Measurements from ENCODE around the gene ECM2.

ECM2 gene

GRCh38 chr9:92527832-92528521, 7.8 kb downstream of the ECM2 start:
- DNase-seq (ENCODE audit: low read depth, low spot score), result no peak

GRCh38 chr9:92527291-92527828, 8.4 kb downstream of the ECM2 start:
- no peak for DNase-seq (ENCODE audit: low read depth, low spot score)

- no peak for DNase-seq (ENCODE audit: low read depth, low spot score)
Measured at GRCh38 chr9:92525306-92525705, 10.5 kb downstream of the ECM2 start.

GRCh38 chr9:92524881-92525280, 10.9 kb downstream of the ECM2 start:
- DNase-seq (ENCODE audit: low read depth, low spot score), result no peak

GRCh38 chr9:92522983-92523970, 12.5 kb downstream of the ECM2 start:
- DNase-seq (ENCODE audit: low read depth, low spot score), result no peak

GRCh38 chr9:92520837-92521236, 15.0 kb downstream of the ECM2 start:
- DNase-seq (ENCODE audit: low read depth, low spot score), result no peak

- no peak for DNase-seq (ENCODE audit: low read depth, low spot score)
Measured at GRCh38 chr9:92518199-92518598, 17.6 kb downstream of the ECM2 start.

- no peak for DNase-seq (ENCODE audit: low read depth, low spot score)
Measured at GRCh38 chr9:92517046-92517445, 18.7 kb downstream of the ECM2 start.

- no peak for DNase-seq (ENCODE audit: low read depth, low spot score)
Measured at GRCh38 chr9:92516521-92516920, 19.3 kb downstream of the ECM2 start.

GRCh38 chr9:92514635-92515034, 21.2 kb downstream of the ECM2 start:
- DNase-seq (ENCODE audit: low read depth, low spot score), result no peak

- no peak for DNase-seq (ENCODE audit: low read depth, low spot score)
Measured at GRCh38 chr9:92513349-92513748, 22.4 kb downstream of the ECM2 start.

- DNase-seq (ENCODE audit: low read depth, low spot score), result no peak
Measured at GRCh38 chr9:92512622-92513021, 23.2 kb downstream of the ECM2 start.

GRCh38 chr9:92510747-92511146, 25.0 kb downstream of the ECM2 start:
- DNase-seq (ENCODE audit: low read depth, low spot score), result no peak

- DNase-seq (ENCODE audit: low read depth, low spot score), result no peak
Measured at GRCh38 chr9:92509050-92509449, 26.7 kb downstream of the ECM2 start.

- DNase-seq (ENCODE audit: low read depth, low spot score), result peak; percentile 22
Measured at GRCh38 chr9:92508018-92508820, 27.6 kb downstream of the ECM2 start.

- no peak for DNase-seq (ENCODE audit: low read depth, low spot score)
Measured at GRCh38 chr9:92507496-92507895, 28.3 kb downstream of the ECM2 start.

- DNase-seq (ENCODE audit: low read depth, low spot score), result no peak
Measured at GRCh38 chr9:92507005-92507404, 28.8 kb downstream of the ECM2 start.

- DNase-seq (ENCODE audit: low read depth, low spot score), result peak; percentile 33
Measured at GRCh38 chr9:92506184-92506857, 29.5 kb downstream of the ECM2 start.

GRCh38 chr9:92504881-92505280, 30.9 kb downstream of the ECM2 start:
- no peak for DNase-seq (ENCODE audit: low read depth, low spot score)

- DNase-seq (ENCODE audit: low read depth, low spot score), result no peak
Measured at GRCh38 chr9:92503156-92503555, 32.6 kb downstream of the ECM2 start.
